ENCODE measurements around the gene SPART.

The SPART gene

GRCh38 chr13:36346222-36347083, at the start of gene SPART:
SPART (minus strand) TSS chr13:36346394; CDS start chr13:36335830, 10,564 bp downstream.
- peak; percentile 92 for DNase-seq

GRCh38 chr13:36395280-36395679, 49.1 kb upstream of the SPART start:
- no peak for DNase-seq

- DNase-seq: no peak
Measured at GRCh38 chr13:36385489-36385888, 39.3 kb upstream of the SPART start.

GRCh38 chr13:36382030-36382429, 35.8 kb upstream of the SPART start:
- no peak for DNase-seq

- DNase-seq: no peak
Measured at GRCh38 chr13:36377826-36378468, 31.8 kb upstream of the SPART start.

- no peak for DNase-seq
Measured at GRCh38 chr13:36374063-36374462, 27.9 kb upstream of the SPART start.

GRCh38 chr13:36371185-36371584, 25.0 kb upstream of the SPART start:
- DNase-seq: no peak

- peak; percentile 63 for DNase-seq
Measured at GRCh38 chr13:36370108-36370429, 23.9 kb upstream of the SPART start.

- DNase-seq: no peak
Measured at GRCh38 chr13:36369268-36370107, 23.3 kb upstream of the SPART start.

GRCh38 chr13:36366031-36366430, 19.8 kb upstream of the SPART start:
- no peak for DNase-seq

- no peak for DNase-seq
Measured at GRCh38 chr13:36363366-36363863, 17.2 kb upstream of the SPART start.

GRCh38 chr13:36362914-36363313, 16.7 kb upstream of the SPART start:
- no peak for DNase-seq

GRCh38 chr13:36362251-36362650, 16.1 kb upstream of the SPART start:
- DNase-seq: no peak

GRCh38 chr13:36360903-36361302, 14.7 kb upstream of the SPART start:
- no peak for DNase-seq

GRCh38 chr13:36359301-36359950, 13.2 kb upstream of the SPART start:
- no peak for DNase-seq

- no peak for DNase-seq
Measured at GRCh38 chr13:36358175-36358718, 12.1 kb upstream of the SPART start.

- peak; percentile 59 for DNase-seq
Measured at GRCh38 chr13:36357692-36358091, 11.5 kb upstream of the SPART start.

GRCh38 chr13:36357231-36357630, 11.0 kb upstream of the SPART start:
- no peak for DNase-seq

- DNase-seq: no peak
Measured at GRCh38 chr13:36356058-36356457, 9.9 kb upstream of the SPART start.

- DNase-seq: no peak
Measured at GRCh38 chr13:36355632-36356031, 9.4 kb upstream of the SPART start.

- DNase-seq: no peak
Measured at GRCh38 chr13:36354842-36355623, 8.8 kb upstream of the SPART start.

GRCh38 chr13:36353001-36353400, 6.8 kb upstream of the SPART start:
- no peak for DNase-seq

Measured in left hindlimb (tissue), 1 donor.